Body of pancreas (tissue), 4 donors: ENCODE results near the gene GIGYF2.

Experiments
- CTCF ChIP-seq, 7 experiments: fragments of 450-650 bp in 4 of 7; fragments of 200-600 bp in 3 of 7; sonication (generic) in 3 of 7; IDR thresholded peaks; one replicate each; pipeline ENCODE4 v1.5.1; 2016 to 2019; ENCODE audit warnings: antibody characterized with exemption in 7 of 7
- POLR2A ChIP-seq, 3 donors: fragments of 450-650 bp; IDR thresholded peaks; one replicate each; pipeline ENCODE4 v1.6.1; 2016; ENCODE audit warnings: antibody characterized with exemption in 3 of 3, mild to moderate bottlenecking in 2 of 3

DNA sequence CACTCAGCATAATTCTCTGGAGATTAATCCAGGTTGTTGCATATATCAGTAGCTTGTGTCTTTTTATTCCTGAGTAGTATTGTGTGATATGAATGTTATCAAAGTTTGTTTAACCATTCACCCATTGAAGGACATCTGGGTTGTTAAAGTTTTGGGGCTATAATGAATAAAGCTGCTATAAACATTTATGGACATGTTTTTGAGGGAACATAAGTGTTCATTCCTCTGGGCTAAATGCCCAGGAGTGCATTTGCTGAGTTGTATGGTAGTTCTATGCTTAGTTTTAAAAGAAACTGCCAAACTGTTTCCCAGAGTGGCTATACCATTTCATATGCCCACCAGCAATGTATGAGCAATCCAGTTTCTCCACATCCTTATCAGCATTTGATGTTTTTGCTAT is 101.1 kb downstream of the GIGYF2 start:
- TF ChIP-seq CTCF (IDR thresholded peaks at IDR 0.05) (no peak), POLR2A (IDR thresholded peaks at IDR 0.05) (no peak)
